DND-41 (cell line): ENCODE data around the gene PACS1.

Experiments used
- ATAC-seq: fragments of 200-7000 bp; cut with Tn5 transposase; 3 replicates; pipeline ENCODE4 v1.9.1; 2021; ENCODE audit warnings: low read depth; ENCODE audit not compliant: insufficient read depth
- DNase-seq: peaks from one replicate; pipeline ENCODE4 v3.0.0-alpha.2; 2020
- H2AFZ ChIP-seq: 2 replicates; pipeline ENCODE4 v1.6.0; 2012; ENCODE audit warnings: low read depth, low read length
- H3K27ac ChIP-seq: 2 replicates; pipeline ENCODE4 v1.5.1; 2012; ENCODE audit warnings: low read length, inconsistent platforms
- H3K27me3 ChIP-seq: fragments of 200-600 bp; sonication (generic); 2 replicates; pipeline ENCODE4 v1.6.0; 2012; ENCODE audit warnings: low read length, mild to moderate bottlenecking, inconsistent platforms; ENCODE audit not compliant: insufficient read depth, poor library complexity
- H3K36me3 ChIP-seq: 2 replicates; pipeline ENCODE4 v1.5.1; 2012; ENCODE audit warnings: low read length, inconsistent platforms; ENCODE audit not compliant: insufficient read depth
- H3K4me1 ChIP-seq: 2 replicates; pipeline ENCODE4 v1.5.1; 2012; ENCODE audit warnings: mild to moderate bottlenecking, low read length; ENCODE audit not compliant: insufficient read depth
- H3K4me2 ChIP-seq: 2 replicates; pipeline ENCODE4 v1.6.0; 2012; ENCODE audit warnings: mild to moderate bottlenecking, moderate library complexity, low read length, inconsistent platforms; ENCODE audit not compliant: insufficient read depth
- H3K4me3 ChIP-seq, 2 experiments: fragments of 200-600 bp in 1 of 2; shearing (Covaris generic) in 1 of 2; 2 replicates each; pipeline ENCODE4 v1.5.1; 2012 to 2016; ENCODE audit warnings: inconsistent platforms in 2 of 2, low read length in 2 of 2, mild to moderate bottlenecking in 2 of 2, low read depth in 1 of 2, moderate library complexity in 1 of 2
- H3K79me2 ChIP-seq: 2 replicates; pipeline ENCODE4 v1.6.0; 2012; ENCODE audit warnings: low read length, inconsistent platforms; ENCODE audit not compliant: insufficient read depth
- H3K9ac ChIP-seq: 2 replicates; pipeline ENCODE4 v1.6.0; 2012; ENCODE audit warnings: low read depth, mild to moderate bottlenecking, inconsistent platforms, low read length, moderate library complexity
- H3K9me3 ChIP-seq: 2 replicates; pipeline ENCODE4 v1.5.1; 2012; ENCODE audit warnings: low read length, moderate library complexity, mild to moderate bottlenecking, inconsistent platforms; ENCODE audit not compliant: insufficient read depth, severe bottlenecking
- H4K20me1 ChIP-seq: 2 replicates; pipeline ENCODE4 v1.6.0; 2012; ENCODE audit warnings: low read length; ENCODE audit not compliant: insufficient read depth
- CTCF ChIP-seq: IDR thresholded peaks from 2 replicates; pipeline ENCODE4 v1.5.1; 2012; ENCODE audit warnings: borderline replicate concordance, low read length, moderate library complexity, mild to moderate bottlenecking; ENCODE audit not compliant: poor library complexity, severe bottlenecking; ENCODE audit errors: extremely low read depth
- EZH2 ChIP-seq: IDR thresholded peaks from 3 replicates; pipeline ENCODE4 v1.6.1; 2012; ENCODE audit warnings: borderline replicate concordance, low read depth, mild to moderate bottlenecking, moderate library complexity, low read length, inconsistent platforms; ENCODE audit not compliant: severe bottlenecking

PACS1 gene

GRCh38 chr11:66220566-66220935 is 150.5 kb downstream of the PACS1 start:
- DNase-seq (no peak), ATAC-seq (no peak)
- Histone ChIP-seq H3K27ac (no peak overlapping the region), H3K4me3 (no peak overlapping the region), H3K27me3 (no peaks in the 10 kb centered on the region), H4K20me1 (no peaks in the 10 kb centered on the region), H3K36me3 (peaks cover 40% of the 10 kb centered on the region), H3K4me2 (no peak overlapping the region), H2AFZ (no peak overlapping the region), H3K4me1 (peaks cover 10% of the 10 kb centered on the region; the same call in 1 of the 2 replicates), H3K9me3 (no peaks in the 10 kb centered on the region), H3K79me2 (no peaks in the 10 kb centered on the region), H3K9ac (no peak overlapping the region)
- TF ChIP-seq EZH2: no peak
- TF ChIP-seq CTCF: no peak

GRCh38 chr11:66221012-66221411 is 150.9 kb downstream of the PACS1 start:
- TF ChIP-seq EZH2 (no peak), CTCF (no peak)
- ATAC-seq: no peak
- peaks cover 38% of the 10 kb centered on the region for H3K36me3 ChIP-seq

DNA sequence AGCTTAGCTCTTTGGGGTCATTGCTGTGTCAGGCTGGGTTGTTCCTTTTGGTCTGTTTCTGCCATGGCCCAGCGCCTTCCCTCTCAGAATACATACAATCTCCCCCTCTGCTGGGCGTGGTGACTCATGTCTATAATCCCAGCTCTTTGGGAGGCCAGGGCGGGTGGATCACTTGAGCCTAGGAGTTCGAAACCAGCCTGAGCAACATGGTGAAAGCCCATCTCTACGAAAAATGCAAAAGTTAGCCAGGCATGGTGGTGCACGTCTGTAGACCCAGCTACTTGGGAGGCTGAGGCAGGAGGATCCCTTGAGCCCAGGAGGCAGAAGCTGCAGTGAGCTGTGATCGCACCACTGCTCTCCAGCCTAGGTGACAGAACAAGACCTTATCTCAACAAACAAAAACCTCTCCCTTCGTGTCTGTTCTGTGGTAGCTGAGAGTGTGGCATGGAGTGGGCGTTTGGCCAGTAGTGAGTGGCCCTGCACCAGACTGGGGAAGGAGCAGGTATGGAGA is 151.7 kb downstream of the PACS1 start:
- TF ChIP-seq CTCF (no peak), EZH2 (no peak)
- H3K9me3 ChIP-seq: no peaks in the 10 kb centered on the region
- H3K4me2 ChIP-seq: no peak overlapping the region
- H4K20me1 ChIP-seq: no peaks in the 10 kb centered on the region
- no peaks in the 10 kb centered on the region for H3K27me3 ChIP-seq
- no peak overlapping the region for H3K9ac ChIP-seq
- DNase-seq (no peak), ATAC-seq (no peak)
- H2AFZ ChIP-seq: no peak overlapping the region
- H3K36me3 ChIP-seq: peaks cover 31% of the 10 kb centered on the region; the same call in 1 of the 2 replicates
- H3K4me1 ChIP-seq: peaks cover 10% of the 10 kb centered on the region; the same call in 1 of the 2 replicates
- H3K27ac ChIP-seq: no peak overlapping the region
- no peaks in the 10 kb centered on the region for H3K79me2 ChIP-seq
- H3K4me3 ChIP-seq: no peak overlapping the region

More at GRCh38 chr11:66221012-66221411, 150.9 kb downstream of the PACS1 start:
- H3K27me3 ChIP-seq: no peaks in the 10 kb centered on the region
- no peak overlapping the region for H3K4me3 ChIP-seq
- no peak overlapping the region for H3K27ac ChIP-seq
- H3K4me2 ChIP-seq: no peak overlapping the region
- H3K9ac ChIP-seq: no peak overlapping the region
- peaks cover 10% of the 10 kb centered on the region; the same call in 1 of the 2 replicates for H3K4me1 ChIP-seq
- no peak overlapping the region for H2AFZ ChIP-seq
- H4K20me1 ChIP-seq: no peaks in the 10 kb centered on the region
- H3K9me3 ChIP-seq: no peaks in the 10 kb centered on the region
- no peak for DNase-seq
- no peaks in the 10 kb centered on the region for H3K79me2 ChIP-seq
